GM12872 (cell line): Measurements from ENCODE around the gene KLC1.

Source experiments
- TF ChIP-seq, protein P1 (sequence below): IDR thresholded peaks from 3 replicates; pipeline ENCODE4 v1.5.1; 2011; ENCODE audit warnings: low read depth, mild to moderate bottlenecking, low read length, moderate library complexity; ENCODE audit not compliant: insufficient read depth

Gene KLC1

DNA sequence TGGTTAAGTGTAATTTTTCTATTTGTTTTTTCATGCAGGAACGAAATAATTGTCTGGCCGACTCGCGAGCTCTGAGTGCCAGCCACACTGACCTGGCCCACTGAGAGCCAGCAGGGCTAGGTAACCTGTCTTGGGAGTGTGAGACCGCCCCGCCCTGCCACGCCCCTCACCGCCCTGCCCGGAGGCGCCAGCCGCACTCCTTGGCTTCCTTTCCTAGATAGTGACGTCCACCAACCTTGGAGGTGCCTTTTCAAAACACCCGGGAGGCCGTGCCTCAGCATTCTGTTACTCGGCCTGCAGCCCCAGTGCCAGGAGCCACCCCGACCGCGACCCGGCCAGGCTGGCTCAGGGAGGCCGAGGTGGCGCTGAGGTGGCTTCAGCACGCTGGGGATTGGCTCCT is 64.5 kb downstream of the KLC1 start:
- TF ChIP-seq, protein P1, sequence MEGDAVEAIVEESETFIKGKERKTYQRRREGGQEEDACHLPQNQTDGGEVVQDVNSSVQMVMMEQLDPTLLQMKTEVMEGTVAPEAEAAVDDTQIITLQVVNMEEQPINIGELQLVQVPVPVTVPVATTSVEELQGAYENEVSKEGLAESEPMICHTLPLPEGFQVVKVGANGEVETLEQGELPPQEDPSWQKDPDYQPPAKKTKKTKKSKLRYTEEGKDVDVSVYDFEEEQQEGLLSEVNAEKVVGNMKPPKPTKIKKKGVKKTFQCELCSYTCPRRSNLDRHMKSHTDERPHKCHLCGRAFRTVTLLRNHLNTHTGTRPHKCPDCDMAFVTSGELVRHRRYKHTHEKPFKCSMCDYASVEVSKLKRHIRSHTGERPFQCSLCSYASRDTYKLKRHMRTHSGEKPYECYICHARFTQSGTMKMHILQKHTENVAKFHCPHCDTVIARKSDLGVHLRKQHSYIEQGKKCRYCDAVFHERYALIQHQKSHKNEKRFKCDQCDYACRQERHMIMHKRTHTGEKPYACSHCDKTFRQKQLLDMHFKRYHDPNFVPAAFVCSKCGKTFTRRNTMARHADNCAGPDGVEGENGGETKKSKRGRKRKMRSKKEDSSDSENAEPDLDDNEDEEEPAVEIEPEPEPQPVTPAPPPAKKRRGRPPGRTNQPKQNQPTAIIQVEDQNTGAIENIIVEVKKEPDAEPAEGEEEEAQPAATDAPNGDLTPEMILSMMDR, result no peak

DNA sequence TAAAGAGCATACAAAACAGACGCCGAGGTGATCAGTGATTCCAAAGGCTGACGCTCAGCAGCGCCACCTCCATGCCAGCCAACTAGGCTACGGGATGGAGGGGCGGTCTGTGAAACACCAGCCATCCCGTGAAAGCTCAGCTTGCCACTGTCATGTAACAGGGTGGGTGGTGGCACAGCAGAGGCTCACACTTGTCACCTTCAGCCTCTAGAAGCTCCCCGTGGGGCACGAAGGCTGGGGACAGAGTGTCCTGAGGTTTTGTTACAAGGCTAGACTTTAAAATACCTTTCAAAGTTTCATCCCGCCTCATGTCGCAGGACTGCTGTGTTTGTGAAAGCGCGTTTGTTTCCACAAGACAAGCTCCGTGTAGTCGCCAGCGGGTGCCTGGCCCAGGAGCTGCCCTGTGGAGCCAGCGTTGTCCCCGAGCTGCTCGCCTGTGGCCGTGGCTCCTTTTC is 65.6 kb downstream of the KLC1 start:
- TF ChIP-seq, protein P1, result no peak

DNA sequence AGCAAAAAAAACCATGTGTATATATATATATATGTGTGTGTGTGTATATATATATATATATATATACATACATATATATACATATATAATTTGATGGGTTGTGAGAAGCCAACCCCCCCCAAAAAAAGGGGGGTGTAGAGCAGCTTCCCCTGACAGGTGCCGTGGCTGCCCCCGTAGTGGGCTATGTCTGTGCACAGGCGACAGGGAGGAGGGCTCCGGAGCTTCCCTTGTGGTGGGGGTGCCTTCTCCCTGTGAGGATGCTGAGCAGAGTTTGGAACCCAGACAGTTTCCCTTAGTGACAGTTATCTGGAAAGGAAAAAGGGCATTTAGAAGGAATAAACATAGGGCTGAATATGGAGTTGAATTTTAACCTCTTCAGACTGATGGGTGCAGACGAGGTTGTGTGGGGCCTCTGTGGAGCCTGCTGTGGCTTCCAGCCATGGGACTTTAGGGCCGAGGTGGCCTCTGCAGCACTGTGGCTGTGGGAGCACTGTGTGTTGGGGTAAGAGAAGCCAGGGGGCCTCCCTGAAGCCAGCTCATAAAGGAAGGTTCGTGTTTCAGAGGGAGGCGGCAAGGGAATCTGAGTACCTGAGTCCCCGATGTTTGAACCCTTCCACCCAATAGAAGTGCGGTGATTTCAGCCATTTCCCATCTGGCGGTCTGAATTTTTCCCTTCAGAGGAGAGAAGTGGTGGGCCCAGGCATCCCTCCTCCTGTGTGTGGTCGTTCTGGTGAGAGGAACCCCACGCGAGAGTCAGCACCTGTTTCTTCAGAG is 66.5 kb downstream of the KLC1 start:
- TF ChIP-seq, protein P1, result no peak

DNA sequence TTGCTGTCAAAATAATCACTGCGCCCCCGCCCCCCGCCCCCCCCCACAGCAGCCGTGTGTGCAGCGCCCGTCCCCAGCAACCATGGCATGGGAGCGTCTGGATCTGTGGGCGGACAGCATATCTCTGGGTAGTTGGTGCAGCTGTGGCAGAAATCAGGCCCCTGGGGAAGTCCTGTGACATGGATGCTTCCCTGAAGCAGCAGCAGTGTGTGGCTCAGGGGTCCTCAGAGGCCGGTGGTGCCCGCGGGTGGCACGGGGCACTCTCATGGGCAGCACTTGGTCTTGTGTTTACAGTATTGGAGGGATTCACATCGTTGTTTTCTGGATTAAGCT is 67.0 kb downstream of the KLC1 start:
- TF ChIP-seq, protein P1, result no peak

DNA sequence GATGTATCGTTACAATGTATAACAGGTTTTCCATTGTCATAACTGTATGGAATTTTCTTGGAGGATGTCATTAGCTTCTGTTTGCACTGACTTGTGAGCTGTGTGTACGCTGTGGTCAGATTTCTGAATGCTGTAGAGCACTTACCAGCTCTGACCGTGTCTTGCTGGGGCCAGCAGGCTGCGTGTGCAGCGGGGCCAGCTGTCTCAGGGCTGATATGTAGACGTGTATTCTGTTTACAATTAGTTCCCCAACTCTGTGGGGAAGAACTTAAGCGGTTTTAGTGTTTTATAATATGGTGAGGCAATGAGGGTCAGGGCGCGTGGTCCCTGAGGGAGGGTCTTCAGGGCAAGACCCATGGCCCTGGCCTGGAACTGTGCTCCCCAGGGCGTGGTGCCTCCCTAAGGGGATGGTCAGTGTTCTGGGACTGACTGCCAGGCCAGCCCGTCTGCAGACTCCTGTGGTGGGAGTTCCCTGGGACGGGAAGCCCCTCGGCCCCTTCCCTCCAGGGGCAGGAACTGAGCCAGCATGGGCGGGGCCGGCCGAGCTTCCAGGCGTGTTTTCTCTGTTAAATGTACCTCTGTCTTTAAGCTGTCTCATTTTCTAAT is 67.6 kb downstream of the KLC1 start:
- TF ChIP-seq, protein P1, result no peak

DNA sequence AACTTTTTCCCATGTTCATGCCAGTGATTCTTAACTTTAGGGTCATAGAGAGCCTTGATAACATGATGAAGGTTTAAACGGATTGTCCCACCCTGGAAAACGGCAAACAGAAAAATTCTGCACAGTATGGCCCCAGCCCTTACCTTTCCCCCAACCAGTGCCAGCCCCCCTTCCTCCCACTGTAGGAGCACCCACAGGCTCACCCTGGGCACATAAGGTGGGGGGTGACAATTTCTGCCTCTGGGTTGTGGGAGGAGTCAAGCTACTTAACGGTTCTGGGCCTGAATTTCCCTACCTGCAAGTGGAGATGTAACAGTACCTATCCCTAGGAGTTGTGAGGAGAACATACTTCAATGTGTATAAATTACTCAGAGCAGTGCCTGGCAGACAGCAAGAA is 68.2 kb downstream of the KLC1 start:
- TF ChIP-seq, protein P1, result no peak

DNA sequence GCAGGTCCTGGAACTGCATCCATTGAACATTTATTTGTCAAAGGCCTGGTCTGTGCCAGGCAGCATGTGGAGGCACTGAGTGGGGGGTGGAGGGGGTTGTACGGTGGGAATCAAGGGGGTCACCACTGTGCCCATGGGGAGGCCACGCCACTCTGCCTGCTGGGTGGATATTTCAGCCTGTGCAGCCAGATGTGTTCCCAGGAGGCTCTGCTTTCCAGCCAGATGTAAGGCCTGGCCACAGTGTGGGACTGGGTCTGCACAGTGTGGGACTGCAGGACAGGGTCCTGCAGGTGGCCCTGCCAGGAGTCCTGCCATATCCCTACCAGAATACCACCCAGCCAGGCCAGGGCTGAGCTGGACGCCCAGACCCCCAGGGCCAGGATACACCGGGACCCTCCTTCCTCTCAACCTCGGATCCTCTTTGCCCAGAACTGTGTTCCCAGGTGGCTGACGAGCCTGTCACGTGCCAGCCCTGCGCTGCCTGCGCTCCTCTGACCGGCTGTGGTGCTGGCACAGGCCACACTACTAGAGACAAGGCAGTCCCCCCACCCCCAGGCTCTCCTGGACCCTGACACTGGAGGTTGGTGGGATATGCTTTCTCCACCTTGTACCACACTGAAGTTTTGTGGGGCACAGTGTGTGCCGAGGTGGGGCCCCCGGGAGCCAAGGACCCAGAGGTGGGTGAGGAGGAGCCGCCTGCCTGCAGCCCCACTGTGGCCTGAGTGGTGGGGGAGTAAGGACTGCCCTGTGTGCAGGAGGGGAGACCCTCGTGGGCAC is 68.8 kb downstream of the KLC1 start:
- TF ChIP-seq, protein P1, result no peak
